ENCODE data around the gene NUP58. TPM values are rescaled to one million over a fixed set of nuclear protein-coding genes. Genes with fewer than 3 reads are reported as not detected.

Gene NUP58
- total and polyA plus RNA-seq, 9 of the 15 experiments (the other 6 are each of a cell fraction or from before 2014, with no cell fraction given): 12.5 to 98.0 (median 42.6) TPM

DNA sequence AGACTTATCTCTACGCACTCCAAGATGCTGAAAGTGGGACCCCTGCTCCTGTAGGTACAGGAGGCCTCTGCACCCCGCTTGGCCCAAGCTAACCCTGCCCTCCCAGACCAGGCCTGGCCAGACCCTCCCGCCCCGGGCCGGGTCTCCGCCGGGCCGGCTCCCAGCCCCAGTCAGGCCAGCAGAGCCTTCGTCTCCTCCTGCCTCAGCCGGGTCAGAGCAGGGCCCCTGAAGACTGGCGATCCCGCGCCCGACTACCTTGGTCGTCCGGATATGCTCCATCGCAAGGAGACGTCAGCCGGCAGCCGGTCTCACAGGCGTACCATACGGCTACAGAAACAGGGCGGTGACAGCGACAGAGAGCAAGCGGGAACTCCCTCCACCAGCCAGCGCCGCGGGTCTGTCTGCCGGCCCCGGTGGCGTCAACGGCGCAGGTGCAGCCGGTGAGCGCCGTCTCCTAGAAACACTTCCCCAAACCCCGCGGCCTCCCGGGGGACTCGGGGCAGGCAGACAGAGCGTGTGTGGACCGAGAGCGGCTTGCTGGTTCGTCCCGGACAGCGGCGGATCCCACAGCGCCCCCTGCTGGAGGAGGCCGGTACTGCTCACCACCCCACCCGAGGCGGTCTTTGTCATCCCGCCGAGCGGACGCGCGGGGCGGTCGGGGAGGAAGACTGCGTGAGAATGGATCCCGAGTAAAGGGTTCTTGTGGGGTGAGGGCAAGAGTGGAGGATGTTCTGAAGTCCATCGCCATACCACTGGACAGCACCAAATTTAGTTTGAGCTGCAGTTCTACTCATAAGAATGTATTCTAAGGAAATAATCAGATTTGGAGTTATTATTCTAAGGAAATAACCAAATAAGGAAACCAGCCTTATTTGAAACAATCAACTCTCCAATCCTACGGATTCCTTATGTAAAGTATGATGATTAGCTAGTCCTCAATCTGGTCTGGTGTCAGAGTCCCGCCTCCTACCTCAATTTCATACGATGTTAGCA, 14.2 kb upstream of the NUP58 start, which contains the start of gene MTMR6 (continued):
- TF ChIP-seq, protein P1, sequence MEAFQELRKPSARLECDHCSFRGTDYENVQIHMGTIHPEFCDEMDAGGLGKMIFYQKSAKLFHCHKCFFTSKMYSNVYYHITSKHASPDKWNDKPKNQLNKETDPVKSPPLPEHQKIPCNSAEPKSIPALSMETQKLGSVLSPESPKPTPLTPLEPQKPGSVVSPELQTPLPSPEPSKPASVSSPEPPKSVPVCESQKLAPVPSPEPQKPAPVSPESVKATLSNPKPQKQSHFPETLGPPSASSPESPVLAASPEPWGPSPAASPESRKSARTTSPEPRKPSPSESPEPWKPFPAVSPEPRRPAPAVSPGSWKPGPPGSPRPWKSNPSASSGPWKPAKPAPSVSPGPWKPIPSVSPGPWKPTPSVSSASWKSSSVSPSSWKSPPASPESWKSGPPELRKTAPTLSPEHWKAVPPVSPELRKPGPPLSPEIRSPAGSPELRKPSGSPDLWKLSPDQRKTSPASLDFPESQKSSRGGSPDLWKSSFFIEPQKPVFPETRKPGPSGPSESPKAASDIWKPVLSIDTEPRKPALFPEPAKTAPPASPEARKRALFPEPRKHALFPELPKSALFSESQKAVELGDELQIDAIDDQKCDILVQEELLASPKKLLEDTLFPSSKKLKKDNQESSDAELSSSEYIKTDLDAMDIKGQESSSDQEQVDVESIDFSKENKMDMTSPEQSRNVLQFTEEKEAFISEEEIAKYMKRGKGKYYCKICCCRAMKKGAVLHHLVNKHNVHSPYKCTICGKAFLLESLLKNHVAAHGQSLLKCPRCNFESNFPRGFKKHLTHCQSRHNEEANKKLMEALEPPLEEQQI (IDR thresholded peaks at IDR 0.05): peak; percentile 56; the same call in 1 of the 2 replicates
- TF ChIP-seq PML (IDR thresholded peaks at IDR 0.05; ENCODE audit: low read length): 0 out of 2 replicates have a peak, but pooled peaks have one; percentile 22
- TF ChIP-seq, protein P2, sequence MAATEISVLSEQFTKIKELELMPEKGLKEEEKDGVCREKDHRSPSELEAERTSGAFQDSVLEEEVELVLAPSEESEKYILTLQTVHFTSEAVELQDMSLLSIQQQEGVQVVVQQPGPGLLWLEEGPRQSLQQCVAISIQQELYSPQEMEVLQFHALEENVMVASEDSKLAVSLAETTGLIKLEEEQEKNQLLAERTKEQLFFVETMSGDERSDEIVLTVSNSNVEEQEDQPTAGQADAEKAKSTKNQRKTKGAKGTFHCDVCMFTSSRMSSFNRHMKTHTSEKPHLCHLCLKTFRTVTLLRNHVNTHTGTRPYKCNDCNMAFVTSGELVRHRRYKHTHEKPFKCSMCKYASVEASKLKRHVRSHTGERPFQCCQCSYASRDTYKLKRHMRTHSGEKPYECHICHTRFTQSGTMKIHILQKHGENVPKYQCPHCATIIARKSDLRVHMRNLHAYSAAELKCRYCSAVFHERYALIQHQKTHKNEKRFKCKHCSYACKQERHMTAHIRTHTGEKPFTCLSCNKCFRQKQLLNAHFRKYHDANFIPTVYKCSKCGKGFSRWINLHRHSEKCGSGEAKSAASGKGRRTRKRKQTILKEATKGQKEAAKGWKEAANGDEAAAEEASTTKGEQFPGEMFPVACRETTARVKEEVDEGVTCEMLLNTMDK (IDR thresholded peaks at IDR 0.05; ENCODE audit: borderline replicate concordance, insufficient read depth, low read depth, low read length, poor library complexity, severe bottlenecking): peak; percentile 81
- TF ChIP-seq ZFX (CRISPR knock-in tag; IDR thresholded peaks at IDR 0.05): peak; percentile 80
- TF ChIP-seq RBBP5 (IDR thresholded peaks at IDR 0.05; ENCODE audit: borderline replicate concordance, insufficient read depth, low read length, poor library complexity, severe bottlenecking): peak; percentile 57
- no peak for TF ChIP-seq TCFL5 (CRISPR knock-in tag; conservative IDR thresholded peaks at IDR 0.05)
- TF ChIP-seq, protein P3, sequence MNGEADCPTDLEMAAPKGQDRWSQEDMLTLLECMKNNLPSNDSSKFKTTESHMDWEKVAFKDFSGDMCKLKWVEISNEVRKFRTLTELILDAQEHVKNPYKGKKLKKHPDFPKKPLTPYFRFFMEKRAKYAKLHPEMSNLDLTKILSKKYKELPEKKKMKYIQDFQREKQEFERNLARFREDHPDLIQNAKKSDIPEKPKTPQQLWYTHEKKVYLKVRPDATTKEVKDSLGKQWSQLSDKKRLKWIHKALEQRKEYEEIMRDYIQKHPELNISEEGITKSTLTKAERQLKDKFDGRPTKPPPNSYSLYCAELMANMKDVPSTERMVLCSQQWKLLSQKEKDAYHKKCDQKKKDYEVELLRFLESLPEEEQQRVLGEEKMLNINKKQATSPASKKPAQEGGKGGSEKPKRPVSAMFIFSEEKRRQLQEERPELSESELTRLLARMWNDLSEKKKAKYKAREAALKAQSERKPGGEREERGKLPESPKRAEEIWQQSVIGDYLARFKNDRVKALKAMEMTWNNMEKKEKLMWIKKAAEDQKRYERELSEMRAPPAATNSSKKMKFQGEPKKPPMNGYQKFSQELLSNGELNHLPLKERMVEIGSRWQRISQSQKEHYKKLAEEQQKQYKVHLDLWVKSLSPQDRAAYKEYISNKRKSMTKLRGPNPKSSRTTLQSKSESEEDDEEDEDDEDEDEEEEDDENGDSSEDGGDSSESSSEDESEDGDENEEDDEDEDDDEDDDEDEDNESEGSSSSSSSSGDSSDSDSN (IDR thresholded peaks at IDR 0.05; ENCODE audit: borderline replicate concordance in 1 of 2, low read depth in 2 of 2, low read length in 2 of 2): peak; percentile 55 to 92; a peak in 2 of 4 replicates
- TF ChIP-seq NRF1 (conservative IDR thresholded peaks at IDR 0.05 in 1 of 2, IDR thresholded peaks at IDR 0.05 in 1 of 2): peak; percentile 84 to 87
- peak; percentile 59; the same call in 1 of the 2 replicates for TF ChIP-seq SPI1 (IDR thresholded peaks at IDR 0.05; ENCODE audit: borderline replicate concordance, low read depth, low read length)
- TF ChIP-seq ATF1 (CRISPR knock-in tag; IDR thresholded peaks at IDR 0.05): no peak
- peak; percentile 45 for TF ChIP-seq ATF1 (tag; IDR thresholded peaks at IDR 0.05)
- peak; percentile 86 for TF ChIP-seq POLR2G (IDR thresholded peaks at IDR 0.05; ENCODE audit: low read depth, low read length)
- TF ChIP-seq ZNF282 (CRISPR knock-in tag; IDR thresholded peaks at IDR 0.05): no peak
- TF ChIP-seq ZBTB7A (IDR thresholded peaks at IDR 0.05; ENCODE audit: borderline replicate concordance, control insufficient read depth, low read depth, low read length): peak; percentile 36; the same call in 1 of the 2 replicates
- TF ChIP-seq HCFC1 (IDR thresholded peaks at IDR 0.05; ENCODE audit: low read depth, low read length): peak; percentile 59
- peak in 1 of 2 experiments; percentile 52; a peak in 1 of 4 replicates for TF ChIP-seq MAZ (CRISPR knock-in tag; conservative IDR thresholded peaks at IDR 0.05 in 1 of 2, IDR thresholded peaks at IDR 0.05 in 1 of 2)
- peak in 2 of 3 experiments; percentile 34 to 49 for TF ChIP-seq YY1 (IDR thresholded peaks at IDR 0.05; ENCODE audit: borderline replicate concordance in 1 of 3, control insufficient read depth in 1 of 3, extremely low read depth in 1 of 3, insufficient read depth in 3 of 3, insufficient read length in 1 of 3, insufficient replicate concordance in 2 of 3, low read depth in 1 of 3, low read length in 2 of 3)
- TF ChIP-seq SMARCA4 (IDR thresholded peaks at IDR 0.05): peak; percentile 27; the same call in 1 of the 2 replicates
